B cell (primary cell): Measurements from ENCODE around the gene TAF4. TPM values are rescaled to one million over a fixed set of nuclear protein-coding genes. Genes with fewer than 3 reads are reported as not detected.
"Not testable (repeated sequence)": the region's sequence is repeated elsewhere in the genome, so short reads cannot be mapped to it uniquely, and the experiment has no call there.

ENCODE experiments used
- ATAC-seq: fragments of 200-7000 bp; cut with Tn5 transposase; one replicate; pipeline ENCODE4 v1.10.0; 2021; ENCODE audit warnings: low read depth, mild to moderate bottlenecking, moderate number of reproducible peaks, moderate library complexity
- CTCF ChIA-PET: fragments of 350-600 bp; sonication (Branson Sonifier 250); formaldehyde crosslinking; loops from one replicate; lab custom pipeline; 2021; ENCODE audit warnings: antibody characterized with exemption, inconsistent platforms; lab: Charles Lee
- POLR2A ChIA-PET: fragments of 350-600 bp; sonication (Branson Sonifier 250); formaldehyde crosslinking; loops from one replicate; lab custom pipeline; 2021; ENCODE audit warnings: antibody characterized with exemption; lab: Charles Lee
- DNase-seq: peaks from one replicate; pipeline ENCODE4 v3.0.0; 2013
- H2AFZ ChIP-seq: 2 replicates; pipeline ENCODE4 v1.6.1; 2012; ENCODE audit warnings: mild to moderate bottlenecking, low read depth, low read length; ENCODE audit not compliant: insufficient read depth, poor library complexity, severe bottlenecking
- H3K27ac ChIP-seq, 2 donors: 1 replicate in 1 of 2; 2 replicates in 1 of 2; pipeline ENCODE4 v1.5.1; 2012 to 2013; ENCODE audit warnings: low read length in 2 of 2, mild to moderate bottlenecking in 2 of 2, moderate library complexity in 1 of 2
- H3K27me3 ChIP-seq, 4 experiments: fragments of 200-600 bp in 1 of 4; sonication (generic) in 1 of 4; replicated peaks in 1 of 4; 1 replicate in 2 of 4; 2 replicates in 2 of 4; pipeline versions ENCODE4 v1.6.1 to v1.7.0; 2013 to 2016; ENCODE audit warnings: low read length in 3 of 4, mild to moderate bottlenecking in 2 of 4, mixed read lengths in 1 of 4, moderate library complexity in 1 of 4; ENCODE audit not compliant: insufficient read depth in 4 of 4, control insufficient read depth in 3 of 4; ENCODE audit errors: control extremely low read depth in 1 of 4
- H3K36me3 ChIP-seq, 2 experiments: replicated peaks in 1 of 2; 1 replicate in 1 of 2; 2 replicates in 1 of 2; pipeline versions ENCODE4 v1.6.1 to v1.7.1; 2013; ENCODE audit warnings: low read length in 1 of 2; ENCODE audit not compliant: insufficient read depth in 2 of 2, control insufficient read depth in 1 of 2; ENCODE audit errors: control extremely low read depth in 1 of 2, extremely low read depth in 1 of 2
- H3K4me1 ChIP-seq, 2 donors: fragments of 200-600 bp in 1 of 2; sonication (generic) in 1 of 2; 1 replicate in 1 of 2; 2 replicates in 1 of 2; pipeline versions ENCODE4 v1.5.1 to v1.6.1; 2013 to 2017; ENCODE audit warnings: low read length in 2 of 2; ENCODE audit not compliant: control insufficient read depth in 2 of 2, insufficient read depth in 2 of 2
- H3K4me2 ChIP-seq: replicated peaks from 2 replicates; pipeline ENCODE3; 2012; ENCODE audit warnings: mild to moderate bottlenecking, low read depth, low read length; ENCODE audit not compliant: poor library complexity, severe bottlenecking
- H3K4me3 ChIP-seq, 5 experiments: fragments of 200-600 bp in 1 of 5; sonication (generic) in 1 of 5; 1 replicate in 3 of 5; 2 replicates in 2 of 5; pipeline versions ENCODE4 v1.5.1 to v1.7.0; 2011 to 2016; ENCODE audit warnings: low read length in 4 of 5, mild to moderate bottlenecking in 4 of 5, low read depth in 2 of 5, control low read depth in 1 of 5, moderate library complexity in 1 of 5; ENCODE audit not compliant: insufficient read depth in 1 of 5; ENCODE audit errors: control extremely low read depth in 1 of 5, extremely low read depth in 1 of 5
- H3K79me2 ChIP-seq: fragments of 200-600 bp; sonication (generic); one replicate; pipeline ENCODE4 v1.6.0; 2016; ENCODE audit warnings: low read length; ENCODE audit not compliant: control insufficient read depth, insufficient read depth
- H3K9ac ChIP-seq: fragments of 200-600 bp; sonication (generic); 2 replicates; pipeline ENCODE4 v1.6.1; 2017; ENCODE audit warnings: mild to moderate bottlenecking, low read length, moderate library complexity
- H3K9me3 ChIP-seq, 3 donors: one replicate each; pipeline versions ENCODE4 v1.6.1 to v1.7.1; 2013; ENCODE audit warnings: low read length in 2 of 3; ENCODE audit not compliant: control insufficient read depth in 2 of 3, insufficient read depth in 1 of 3; ENCODE audit errors: control extremely low read depth in 1 of 3
- H4K20me1 ChIP-seq: 2 replicates; pipeline ENCODE4 v1.6.0; 2012; ENCODE audit warnings: mild to moderate bottlenecking, low read length; ENCODE audit not compliant: insufficient read depth, control insufficient read depth, poor library complexity, severe bottlenecking
- H3K27ac Mint-ChIP-seq: one replicate; pipeline ENCODE4 v1.8.0; 2021; ENCODE audit warnings: mixed read lengths
- H3K27me3 Mint-ChIP-seq: one replicate; pipeline ENCODE4 v1.8.0; 2021; ENCODE audit warnings: mixed read lengths
- H3K4me1 Mint-ChIP-seq: one replicate; pipeline ENCODE4 v1.8.0; 2021; ENCODE audit warnings: mixed read lengths
- H3K4me3 Mint-ChIP-seq: one replicate; pipeline ENCODE4 v1.8.0; 2021; ENCODE audit warnings: mixed read lengths
- H3K9me3 Mint-ChIP-seq: one replicate; pipeline ENCODE4 v1.8.0; 2022; ENCODE audit warnings: mixed read lengths; ENCODE audit not compliant: insufficient read depth
- CTCF ChIP-seq: fragments of 200-600 bp; IDR thresholded peaks from one replicate; pipeline ENCODE4 v1.8.0; 2022; ENCODE audit warnings: antibody characterized with exemption, mild to moderate bottlenecking
- EZH2 ChIP-seq: IDR thresholded peaks from 2 replicates; pipeline ENCODE4 v1.6.1; 2012; ENCODE audit warnings: borderline replicate concordance, low read depth, mild to moderate bottlenecking, moderate library complexity, low read length; ENCODE audit not compliant: insufficient read depth, poor library complexity, severe bottlenecking
- WGBS: methylation state at CpG from one replicate; pipeline ENCODE4 v1.1.5; 2013; ENCODE audit warnings: missing lambda C conversion rate; ENCODE audit not compliant: insufficient coverage; 5-methylcytosine and 5-hydroxymethylcytosine counted together
- intact Hi-C: fragments of 100-400 bp; cut with micrococcal nuclease; formaldehyde crosslinking; loops from one replicate; pipeline ENCODE4 v1.10.0; 2022
- polyA plus RNA-seq: library from polyadenylated mRNA; depleted of rRNA; stranded (reverse); fragments of >200 nt; gene quantifications from 2 replicates; pipeline ENCODE4 v1.2.3, GENCODE V29; 2012
- total RNA-seq, 2 donors: library from RNA; stranded (reverse); fragments of 120-200 nt in 1 of 2; gene quantifications; 1 replicate in 1 of 2; 2 replicates in 1 of 2; pipeline versions ENCODE4 v1.2.3 to v1.2.4, GENCODE V29; 2013 to 2022

TAF4 gene
- total and polyA plus RNA-seq, 2 donors (not counting 1 experiment from before 2014, with no cell fraction given): 13.9 to 39.5 TPM

GRCh38 chr20:62079166-62079565 is 13.5 kb upstream of the TAF4 start:
- no peak overlapping the region for H3K4me2 ChIP-seq
- no peak overlapping the region for H3K27ac Mint-ChIP-seq
- H3K4me3 Mint-ChIP-seq: no peak overlapping the region
- peaks cover 11% of the 10 kb centered on the region for H3K27me3 Mint-ChIP-seq
- CTCF ChIA-PET: no interaction called here
- H2AFZ ChIP-seq: no peak overlapping the region
- peaks cover 0 to 34% (median 15%) of the 10 kb centered on the region in 3 donors for H3K9me3 ChIP-seq
- DNase-seq: no peak
- no peaks in the 10 kb centered on the region for H3K36me3 ChIP-seq
- no peaks in the 10 kb centered on the region for H3K79me2 ChIP-seq
- no peak overlapping the region for H3K9ac ChIP-seq
- no peak overlapping the region for H3K4me3 ChIP-seq
- WGBS: no CpG with 5 or more reads among the region's 1 CpG
- H3K4me1 Mint-ChIP-seq: no peaks in the 10 kb centered on the region
- POLR2A ChIA-PET: no interaction called here
- TF ChIP-seq EZH2: no peak
- TF ChIP-seq CTCF: no peak
- H4K20me1 ChIP-seq: no peaks in the 10 kb centered on the region
- intact Hi-C loops: no loop called here
- H3K27ac ChIP-seq: no peak overlapping the region
- H3K4me1 ChIP-seq: no peaks in the 10 kb centered on the region
- peaks cover 0 to 5% (median 0%) of the 10 kb centered on the region in 4 experiments for H3K27me3 ChIP-seq
- peaks cover 3% of the 10 kb centered on the region for H3K9me3 Mint-ChIP-seq
- ATAC-seq: no peak

- Histone ChIP-seq H4K20me1 (no peaks in the 10 kb centered on the region), H3K9ac (no peak overlapping the region), H3K27me3 (peaks cover 0 to 18% (median 0%) of the 10 kb centered on the region in 4 experiments), H3K9me3 (peaks cover 0 to 32% (median 27%) of the 10 kb centered on the region in 3 donors), H3K27ac (no peak overlapping the region), H3K79me2 (no peaks in the 10 kb centered on the region), H3K36me3 (no peaks in the 10 kb centered on the region), H3K4me2 (no peak overlapping the region), H3K4me1 (no peaks in the 10 kb centered on the region), H2AFZ (no peak overlapping the region), H3K4me3 (no peak overlapping the region)
- 93% methylated on average over 3 of the region's 5 CpGs for WGBS
- no peak for TF ChIP-seq EZH2
- TF ChIP-seq CTCF: no peak
- no peak for DNase-seq
- no peak for ATAC-seq
- H3K27me3 Mint-ChIP-seq: no peaks in the 10 kb centered on the region
- no peak overlapping the region for H3K27ac Mint-ChIP-seq
- intact Hi-C loops: no loop called here
- H3K4me1 Mint-ChIP-seq: no peaks in the 10 kb centered on the region
- peaks cover 5% of the 10 kb centered on the region for H3K9me3 Mint-ChIP-seq
- H3K4me3 Mint-ChIP-seq: no peak overlapping the region
- CTCF ChIA-PET: no interaction called here
- POLR2A ChIA-PET: no interaction called here
Measured at GRCh38 chr20:62073323-62073722, 7.6 kb upstream of the TAF4 start.

- H3K36me3 ChIP-seq, H3K27ac ChIP-seq, H3K4me2 ChIP-seq, H4K20me1 ChIP-seq, DNase-seq, H3K9me3 Mint-ChIP-seq, H3K4me3 Mint-ChIP-seq, H3K9ac ChIP-seq, H3K79me2 ChIP-seq, H3K27ac Mint-ChIP-seq, H3K4me3 ChIP-seq, POLR2A ChIA-PET, H3K27me3 Mint-ChIP-seq, CTCF ChIA-PET, H2AFZ ChIP-seq, ATAC-seq, intact Hi-C loops: not testable (repeated sequence)
- Histone ChIP-seq H3K9me3 (peaks cover 0 to 32% (median 27%) of the 10 kb centered on the region in 3 donors), H3K27me3 (peaks cover 0 to 18% (median 0%) of the 10 kb centered on the region in 4 experiments), H3K4me1 (peaks cover 13 to 14% of the 10 kb centered on the region in 2 donors)
- WGBS: no CpG with 5 or more reads among the region's 8 CpGs
- peaks cover 13% of the 10 kb centered on the region for H3K4me1 Mint-ChIP-seq
Measured at GRCh38 chr20:62071669-62072430, 6.2 kb upstream of the TAF4 start.
